HEK293 (cell line): ENCODE results near the gene DPP6.

Experiments
- CTCF ChIA-PET: fragments of 350-600 bp; formaldehyde crosslinking; extraction: SDS; loops from one replicate; lab custom pipeline; 2021; ENCODE audit warnings: antibody characterized with exemption; lab: Yijun Ruan, JAX
- POLR2A ChIA-PET: fragments of 300-600 bp; formaldehyde crosslinking; extraction: SDS; loops from one replicate; lab custom pipeline; 2020; ENCODE audit warnings: antibody characterized with exemption, inconsistent platforms; lab: Yijun Ruan, JAX
- H3K27ac ChIP-seq: fragments of 200-500 bp; sonication (Bioruptor generic); 2 replicates; pipeline ENCODE4 v1.5.1; 2014; ENCODE audit warnings: low read depth, low read length, control low read depth, inconsistent platforms; ENCODE audit errors: extremely low read depth
- H3K36me3 ChIP-seq, 2 experiments: fragments of 200-500 bp in 1 of 2; sonication (Bioruptor generic) in 1 of 2; 1 replicate in 1 of 2; 2 replicates in 1 of 2; pipeline ENCODE4 v1.5.1; 2014 to 2017; ENCODE audit warnings: inconsistent platforms in 2 of 2, low read length in 2 of 2; ENCODE audit not compliant: control insufficient read depth in 2 of 2, insufficient read depth in 1 of 2
- H3K4me1 ChIP-seq: fragments of 200-500 bp; sonication (Bioruptor generic); 2 replicates; pipeline ENCODE4 v1.5.1; 2014; ENCODE audit warnings: mild to moderate bottlenecking, low read length, inconsistent platforms; ENCODE audit not compliant: control insufficient read depth, insufficient read depth
- H3K4me3 ChIP-seq: 2 replicates; pipeline ENCODE4 v1.5.1; 2011; ENCODE audit warnings: low read depth, mild to moderate bottlenecking, control low read depth, low read length, moderate library complexity
- H3K9me3 ChIP-seq: fragments of 200-500 bp; sonication (Bioruptor generic); 2 replicates; pipeline ENCODE4 v1.5.1; 2014; ENCODE audit warnings: low read depth, low read length, inconsistent platforms; ENCODE audit not compliant: control insufficient read depth, insufficient read depth
- BCL11A ChIP-seq: fragments of 450-650 bp; formaldehyde crosslinking; IDR thresholded peaks from 2 replicates; pipeline ENCODE4 v1.5.1; 2016; ENCODE audit warnings: low read depth, missing biosample characterization, missing genetic modification characterization
- PRDM1 ChIP-seq: fragments of 450-650 bp; formaldehyde crosslinking; IDR thresholded peaks from 2 replicates; pipeline ENCODE4; 2016; ENCODE audit warnings: missing biosample characterization, missing genetic modification characterization
- ZNF394 ChIP-seq: fragments of 450-650 bp; formaldehyde crosslinking; IDR thresholded peaks from 2 replicates; pipeline ENCODE4 v1.5.1; 2016; ENCODE audit warnings: missing biosample characterization, missing genetic modification characterization, mild to moderate bottlenecking, moderate library complexity, borderline replicate concordance
- ZNF521 ChIP-seq: fragments of 450-650 bp; formaldehyde crosslinking; IDR thresholded peaks from 2 replicates; pipeline ENCODE4 v1.5.1; 2017; ENCODE audit warnings: missing biosample characterization, mild to moderate bottlenecking, missing genetic modification characterization
- ZNF548 ChIP-seq: fragments of 450-650 bp; formaldehyde crosslinking; IDR thresholded peaks from 2 replicates; pipeline ENCODE4 v1.5.1; 2016; ENCODE audit warnings: missing biosample characterization, missing genetic modification characterization
- ZNF555 ChIP-seq: fragments of 450-650 bp; formaldehyde crosslinking; conservative IDR thresholded peaks from 2 replicates; pipeline ENCODE4 v1.5.1; 2017; ENCODE audit warnings: missing biosample characterization, mild to moderate bottlenecking, missing genetic modification characterization, inconsistent platforms
- ZNF664 ChIP-seq: fragments of 450-650 bp; formaldehyde crosslinking; IDR thresholded peaks from 2 replicates; pipeline ENCODE4 v1.5.1; 2016; ENCODE audit warnings: missing biosample characterization, missing genetic modification characterization
- ZNF670 ChIP-seq: fragments of 450-650 bp; formaldehyde crosslinking; IDR thresholded peaks from 2 replicates; pipeline ENCODE4 v1.5.1; 2016; ENCODE audit warnings: missing biosample characterization, missing genetic modification characterization, low read depth
- ZNF785 ChIP-seq: fragments of 450-650 bp; formaldehyde crosslinking; IDR thresholded peaks from 2 replicates; pipeline ENCODE4 v1.5.1; 2016; ENCODE audit warnings: missing biosample characterization, missing genetic modification characterization
- TF ChIP-seq, protein P1 (sequence below): fragments of 450-650 bp; formaldehyde crosslinking; IDR thresholded peaks from 2 replicates; pipeline ENCODE4 v1.5.1; 2016; ENCODE audit warnings: missing biosample characterization, missing genetic modification characterization, borderline replicate concordance
- TF ChIP-seq, protein P2 (sequence below): fragments of 450-650 bp; formaldehyde crosslinking; optimal IDR thresholded peaks from 2 replicates; pipeline ENCODE3; 2016; ENCODE audit warnings: missing biosample characterization, mild to moderate bottlenecking, missing genetic modification characterization
- TF ChIP-seq, protein P3 (sequence below): fragments of 450-650 bp; formaldehyde crosslinking; IDR thresholded peaks from 2 replicates; pipeline ENCODE4 v1.5.1; 2016; ENCODE audit warnings: missing biosample characterization, missing genetic modification characterization
- TF ChIP-seq, protein P4 (sequence below): fragments of 450-650 bp; formaldehyde crosslinking; IDR thresholded peaks from 2 replicates; pipeline ENCODE4 v1.5.1; 2017; ENCODE audit warnings: missing biosample characterization, mild to moderate bottlenecking, missing genetic modification characterization, moderate library complexity
- TF ChIP-seq, protein P5 (sequence below): fragments of 450-650 bp; formaldehyde crosslinking; conservative IDR thresholded peaks from 2 replicates; pipeline ENCODE4 v1.5.1; 2016; ENCODE audit warnings: low read depth, missing biosample characterization, missing genetic modification characterization
- TF ChIP-seq, protein P6 (sequence below): sonication (generic); formaldehyde crosslinking; IDR thresholded peaks from 2 replicates; pipeline ENCODE4 v1.8.1; 2022; ENCODE audit warnings: mild to moderate bottlenecking, moderate library complexity, missing genetic modification reagents

The DPP6 gene

DNA sequence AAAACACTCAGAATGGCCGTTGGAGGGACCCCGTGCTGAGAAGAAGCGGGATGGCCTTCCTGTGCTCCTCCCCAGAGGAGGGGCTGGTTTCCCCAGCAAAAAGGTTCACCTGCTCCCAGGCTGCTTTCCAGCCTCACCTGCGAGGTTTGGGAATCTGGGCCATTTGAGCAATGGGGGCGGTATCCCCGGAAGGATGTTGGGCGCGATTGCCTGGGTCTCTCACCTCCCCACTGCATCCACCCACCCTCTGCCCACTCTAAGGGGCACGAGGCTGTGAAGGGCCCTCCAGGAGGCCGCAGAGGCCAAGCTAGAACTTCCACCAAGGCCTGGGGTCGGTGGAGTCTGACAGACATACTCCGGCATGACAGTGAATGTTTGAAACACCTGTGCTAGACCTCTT is 803.2 kb downstream of the DPP6 start (continued):
- TF ChIP-seq, protein P1, sequence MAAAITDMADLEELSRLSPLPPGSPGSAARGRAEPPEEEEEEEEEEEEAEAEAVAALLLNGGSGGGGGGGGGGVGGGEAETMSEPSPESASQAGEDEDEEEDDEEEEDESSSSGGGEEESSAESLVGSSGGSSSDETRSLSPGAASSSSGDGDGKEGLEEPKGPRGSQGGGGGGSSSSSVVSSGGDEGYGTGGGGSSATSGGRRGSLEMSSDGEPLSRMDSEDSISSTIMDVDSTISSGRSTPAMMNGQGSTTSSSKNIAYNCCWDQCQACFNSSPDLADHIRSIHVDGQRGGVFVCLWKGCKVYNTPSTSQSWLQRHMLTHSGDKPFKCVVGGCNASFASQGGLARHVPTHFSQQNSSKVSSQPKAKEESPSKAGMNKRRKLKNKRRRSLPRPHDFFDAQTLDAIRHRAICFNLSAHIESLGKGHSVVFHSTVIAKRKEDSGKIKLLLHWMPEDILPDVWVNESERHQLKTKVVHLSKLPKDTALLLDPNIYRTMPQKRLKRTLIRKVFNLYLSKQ, result no peak
- TF ChIP-seq ZNF521 (tag by site-specific recombination) (no peak), PRDM1 (tag by site-specific recombination) (no peak), ZNF664 (tag by site-specific recombination) (no peak), ZNF555 (tag by site-specific recombination) (no peak), BCL11A (no peak), ZNF548 (tag by site-specific recombination) (no peak), ZNF394 (tag by site-specific recombination) (no peak), ZNF670 (tag by site-specific recombination) (no peak)
- TF ChIP-seq, protein P2, sequence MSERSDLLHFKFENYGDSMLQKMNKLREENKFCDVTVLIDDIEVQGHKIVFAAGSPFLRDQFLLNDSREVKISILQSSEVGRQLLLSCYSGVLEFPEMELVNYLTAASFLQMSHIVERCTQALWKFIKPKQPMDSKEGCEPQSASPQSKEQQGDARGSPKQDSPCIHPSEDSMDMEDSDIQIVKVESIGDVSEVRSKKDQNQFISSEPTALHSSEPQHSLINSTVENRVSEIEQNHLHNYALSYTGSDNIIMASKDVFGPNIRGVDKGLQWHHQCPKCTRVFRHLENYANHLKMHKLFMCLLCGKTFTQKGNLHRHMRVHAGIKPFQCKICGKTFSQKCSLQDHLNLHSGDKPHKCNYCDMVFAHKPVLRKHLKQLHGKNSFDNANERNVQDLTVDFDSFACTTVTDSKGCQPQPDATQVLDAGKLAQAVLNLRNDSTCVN (tag by site-specific recombination), result no peak
- TF ChIP-seq, protein P3, sequence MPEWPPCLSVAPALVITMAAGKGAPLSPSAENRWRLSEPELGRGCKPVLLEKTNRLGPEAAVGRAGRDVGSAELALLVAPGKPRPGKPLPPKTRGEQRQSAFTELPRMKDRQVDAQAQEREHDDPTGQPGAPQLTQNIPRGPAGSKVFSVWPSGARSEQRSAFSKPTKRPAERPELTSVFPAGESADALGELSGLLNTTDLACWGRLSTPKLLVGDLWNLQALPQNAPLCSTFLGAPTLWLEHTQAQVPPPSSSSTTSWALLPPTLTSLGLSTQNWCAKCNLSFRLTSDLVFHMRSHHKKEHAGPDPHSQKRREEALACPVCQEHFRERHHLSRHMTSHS (tag by site-specific recombination), result no peak
- TF ChIP-seq, protein P4, sequence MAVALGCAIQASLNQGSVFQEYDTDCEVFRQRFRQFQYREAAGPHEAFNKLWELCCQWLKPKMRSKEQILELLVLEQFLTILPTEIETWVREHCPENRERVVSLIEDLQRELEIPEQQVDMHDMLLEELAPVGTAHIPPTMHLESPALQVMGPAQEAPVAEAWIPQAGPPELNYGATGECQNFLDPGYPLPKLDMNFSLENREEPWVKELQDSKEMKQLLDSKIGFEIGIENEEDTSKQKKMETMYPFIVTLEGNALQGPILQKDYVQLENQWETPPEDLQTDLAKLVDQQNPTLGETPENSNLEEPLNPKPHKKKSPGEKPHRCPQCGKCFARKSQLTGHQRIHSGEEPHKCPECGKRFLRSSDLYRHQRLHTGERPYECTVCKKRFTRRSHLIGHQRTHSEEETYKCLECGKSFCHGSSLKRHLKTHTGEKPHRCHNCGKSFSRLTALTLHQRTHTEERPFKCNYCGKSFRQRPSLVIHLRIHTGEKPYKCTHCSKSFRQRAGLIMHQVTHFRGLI (tag by site-specific recombination), result no peak
- TF ChIP-seq, protein P5, sequence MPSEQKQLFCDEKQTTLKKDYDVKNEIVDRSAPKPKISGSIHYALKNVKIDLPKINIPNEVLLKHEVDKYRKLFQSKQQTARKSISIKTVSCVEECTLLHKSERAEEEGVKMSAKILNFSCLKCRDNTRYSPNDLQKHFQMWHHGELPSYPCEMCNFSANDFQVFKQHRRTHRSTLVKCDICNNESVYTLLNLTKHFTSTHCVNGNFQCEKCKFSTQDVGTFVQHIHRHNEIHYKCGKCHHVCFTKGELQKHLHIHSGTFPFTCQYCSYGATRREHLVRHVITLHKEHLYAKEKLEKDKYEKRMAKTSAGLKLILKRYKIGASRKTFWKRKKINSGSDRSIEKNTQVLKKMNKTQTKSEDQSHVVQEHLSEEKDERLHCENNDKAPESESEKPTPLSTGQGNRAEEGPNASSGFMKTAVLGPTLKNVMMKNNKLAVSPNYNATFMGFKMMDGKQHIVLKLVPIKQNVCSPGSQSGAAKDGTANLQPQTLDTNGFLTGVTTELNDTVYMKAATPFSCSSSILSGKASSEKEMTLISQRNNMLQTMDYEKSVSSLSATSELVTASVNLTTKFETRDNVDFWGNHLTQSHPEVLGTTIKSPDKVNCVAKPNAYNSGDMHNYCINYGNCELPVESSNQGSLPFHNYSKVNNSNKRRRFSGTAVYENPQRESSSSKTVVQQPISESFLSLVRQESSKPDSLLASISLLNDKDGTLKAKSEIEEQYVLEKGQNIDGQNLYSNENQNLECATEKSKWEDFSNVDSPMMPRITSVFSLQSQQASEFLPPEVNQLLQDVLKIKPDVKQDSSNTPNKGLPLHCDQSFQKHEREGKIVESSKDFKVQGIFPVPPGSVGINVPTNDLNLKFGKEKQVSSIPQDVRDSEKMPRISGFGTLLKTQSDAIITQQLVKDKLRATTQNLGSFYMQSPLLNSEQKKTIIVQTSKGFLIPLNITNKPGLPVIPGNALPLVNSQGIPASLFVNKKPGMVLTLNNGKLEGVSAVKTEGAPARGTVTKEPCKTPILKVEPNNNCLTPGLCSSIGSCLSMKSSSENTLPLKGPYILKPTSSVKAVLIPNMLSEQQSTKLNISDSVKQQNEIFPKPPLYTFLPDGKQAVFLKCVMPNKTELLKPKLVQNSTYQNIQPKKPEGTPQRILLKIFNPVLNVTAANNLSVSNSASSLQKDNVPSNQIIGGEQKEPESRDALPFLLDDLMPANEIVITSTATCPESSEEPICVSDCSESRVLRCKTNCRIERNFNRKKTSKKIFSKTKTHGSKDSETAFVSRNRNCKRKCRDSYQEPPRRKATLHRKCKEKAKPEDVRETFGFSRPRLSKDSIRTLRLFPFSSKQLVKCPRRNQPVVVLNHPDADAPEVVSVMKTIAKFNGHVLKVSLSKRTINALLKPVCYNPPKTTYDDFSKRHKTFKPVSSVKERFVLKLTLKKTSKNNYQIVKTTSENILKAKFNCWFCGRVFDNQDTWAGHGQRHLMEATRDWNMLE, result no peak
- TF ChIP-seq, protein P6, sequence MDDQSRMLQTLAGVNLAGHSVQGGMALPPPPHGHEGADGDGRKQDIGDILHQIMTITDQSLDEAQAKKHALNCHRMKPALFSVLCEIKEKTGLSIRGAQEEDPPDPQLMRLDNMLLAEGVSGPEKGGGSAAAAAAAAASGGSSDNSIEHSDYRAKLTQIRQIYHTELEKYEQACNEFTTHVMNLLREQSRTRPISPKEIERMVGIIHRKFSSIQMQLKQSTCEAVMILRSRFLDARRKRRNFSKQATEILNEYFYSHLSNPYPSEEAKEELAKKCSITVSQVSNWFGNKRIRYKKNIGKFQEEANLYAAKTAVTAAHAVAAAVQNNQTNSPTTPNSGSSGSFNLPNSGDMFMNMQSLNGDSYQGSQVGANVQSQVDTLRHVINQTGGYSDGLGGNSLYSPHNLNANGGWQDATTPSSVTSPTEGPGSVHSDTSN (CRISPR knock-in tag), result no peak

DNA sequence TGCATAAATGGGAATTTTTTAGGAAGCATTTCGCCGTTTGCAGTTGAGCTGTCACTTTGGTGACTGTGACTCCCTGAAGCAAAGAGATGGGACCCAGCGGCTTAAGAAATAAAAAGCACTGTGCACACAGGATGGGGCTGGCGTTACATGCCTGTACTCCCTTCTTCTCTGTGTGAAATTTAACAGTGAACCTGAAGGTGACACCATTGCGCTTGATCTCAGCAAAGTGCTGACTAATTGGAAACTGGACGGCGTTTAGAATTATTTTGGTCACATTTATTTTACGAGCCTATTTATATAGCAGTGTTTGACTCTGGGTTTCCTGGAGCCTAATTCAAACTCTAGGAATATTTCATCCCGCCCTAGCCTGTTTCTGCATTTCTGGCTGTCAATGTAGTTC is 804.5 kb downstream of the DPP6 start:
- POLR2A ChIA-PET, result no interaction called here
- TF ChIP-seq ZNF785 (tag by site-specific recombination), result no peak
- Histone ChIP-seq H3K27ac (no peak overlapping the region), H3K9me3 (no peaks in the 10 kb centered on the region), H3K36me3 (no peaks in the 10 kb centered on the region), H3K4me3 (no peak overlapping the region), H3K4me1 (no peaks in the 10 kb centered on the region)
- CTCF ChIA-PET, result no interaction called here
